GM12864 (cell line): Measurements from ENCODE around the gene SS18L1.

ENCODE experiments used
- DNase-seq: peaks from one replicate; pipeline ENCODE4 v3.0.0-alpha.2; 2011; ENCODE audit warnings: low read depth
- H3K4me3 ChIP-seq: 2 replicates; pipeline ENCODE4 v1.5.1; 2011; ENCODE audit warnings: mild to moderate bottlenecking, low read depth, low read length, control low read depth
- CTCF ChIP-seq: IDR thresholded peaks from 2 replicates; pipeline ENCODE4 v1.5.1; 2011; ENCODE audit warnings: low read depth, mild to moderate bottlenecking, moderate library complexity, low read length, control low read depth, inconsistent platforms; ENCODE audit errors: missing control alignments

SS18L1 gene

GRCh38 chr20:62181808-62182207 is 38.2 kb downstream of the SS18L1 start:
- no peak for DNase-seq
- peak overlapping the region; percentile 66 for H3K4me3 ChIP-seq
- no peak for TF ChIP-seq CTCF

GRCh38 chr20:62182469-62183425 is 39.2 kb downstream of the SS18L1 start, which contains the start of gene MTG2:
Gene MTG2 (plus strand): TSS chr20:62183028. CDS start chr20:62193421, 10,393 bp downstream.
- DNase-seq: peak; percentile 87
- H3K4me3 ChIP-seq: peak within 1 kb of the TSS; percentile 66
- TF ChIP-seq CTCF: no peak

- H3K4me3 ChIP-seq: peak overlapping the region; percentile 66
- no peak for TF ChIP-seq CTCF
- no peak for DNase-seq
Measured at GRCh38 chr20:62183426-62184142, 40.0 kb downstream of the SS18L1 start.

GRCh38 chr20:62186096-62186426 is 42.5 kb downstream of the SS18L1 start:
- no peak for DNase-seq
- H3K4me3 ChIP-seq: no peak overlapping the region
- no peak for TF ChIP-seq CTCF

GRCh38 chr20:62186887-62187866 is 43.6 kb downstream of the SS18L1 start:
- DNase-seq: no peak
- no peak overlapping the region for H3K4me3 ChIP-seq
- TF ChIP-seq CTCF: no peak

GRCh38 chr20:62190639-62191411 is 47.3 kb downstream of the SS18L1 start:
- no peak for TF ChIP-seq CTCF
- H3K4me3 ChIP-seq: no peak overlapping the region
- DNase-seq: no peak
